H1 (cell line): ENCODE measurements around the gene MUSTN1. TPM values are rescaled to one million over a fixed set of nuclear protein-coding genes. Genes with fewer than 3 reads are reported as not detected.

Experiments used
- CBX8 ChIP-seq: fragments of 300-800, 300-1000 bp; sonication (generic); IDR thresholded peaks from 2 replicates; pipeline ENCODE4 v1.7.1; 2016; ENCODE audit warnings: low read depth, low read length, borderline replicate concordance
- YY1 ChIP-seq: IDR thresholded peaks from 2 replicates; pipeline ENCODE4 v1.6.1; 2011; ENCODE audit warnings: low read depth, mild to moderate bottlenecking, low read length
- polyA plus RNA-seq, 7 experiments: library from polyadenylated mRNA; depleted of rRNA in 3 of 7; stranded (reverse) in 5 of 7; unstranded in 2 of 7; fragments of >200 nt in 5 of 7; fragments of 200-250 nt in 2 of 7; gene quantifications; 1 replicate in 5 of 7; 2 replicates in 1 of 7; 4 replicates in 1 of 7; pipeline versions ENCODE4 v1.2.1 to v1.2.3, GENCODE V29; 2011 to 2013; ENCODE audit warnings: missing spikeins in 2 of 7, mixed read lengths in 2 of 7
- total RNA-seq: library from RNA; stranded (reverse); fragmentation: NEBNext Ultra II Directional; extraction: Animal tissue kit (Norgen Biotek cat#: 25700); gene quantifications from 2 replicates; pipeline ENCODE4 v1.2.1, GENCODE V29; 2021
- TF ChIP-seq, protein P1 (sequence below): IDR thresholded peaks from 2 replicates; pipeline ENCODE4 v1.6.1; 2012; ENCODE audit warnings: low read length, inconsistent platforms

MUSTN1 gene
- total and polyA plus RNA-seq, 2 of the 8 experiments (the other 6 are each of a cell fraction or from before 2014, with no cell fraction given): 1.1 to 2.4 TPM

GRCh38 chr3:52813810-52814209 is 21.0 kb downstream of the MUSTN1 start (continued):
- TF ChIP-seq, protein P1, sequence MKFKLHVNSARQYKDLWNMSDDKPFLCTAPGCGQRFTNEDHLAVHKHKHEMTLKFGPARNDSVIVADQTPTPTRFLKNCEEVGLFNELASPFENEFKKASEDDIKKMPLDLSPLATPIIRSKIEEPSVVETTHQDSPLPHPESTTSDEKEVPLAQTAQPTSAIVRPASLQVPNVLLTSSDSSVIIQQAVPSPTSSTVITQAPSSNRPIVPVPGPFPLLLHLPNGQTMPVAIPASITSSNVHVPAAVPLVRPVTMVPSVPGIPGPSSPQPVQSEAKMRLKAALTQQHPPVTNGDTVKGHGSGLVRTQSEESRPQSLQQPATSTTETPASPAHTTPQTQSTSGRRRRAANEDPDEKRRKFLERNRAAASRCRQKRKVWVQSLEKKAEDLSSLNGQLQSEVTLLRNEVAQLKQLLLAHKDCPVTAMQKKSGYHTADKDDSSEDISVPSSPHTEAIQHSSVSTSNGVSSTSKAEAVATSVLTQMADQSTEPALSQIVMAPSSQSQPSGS: no peak
- TF ChIP-seq YY1 (no peak), CBX8 (no peak)
